Activated naive CD4-positive, alpha-beta T cell treated with anti-CD3 and anti-CD28 coated beads for 36 hours (primary cell): ENCODE data around the gene NCOR1. TPM values are rescaled to one million over a fixed set of nuclear protein-coding genes. Genes with fewer than 3 reads are reported as not detected.
"Not testable (repeated sequence)": the region's sequence is repeated elsewhere in the genome, so short reads cannot be mapped to it uniquely, and the experiment has no call there.

Experiments
- CTCF ChIA-PET: fragments of 350-600 bp; sonication (Branson Sonifier 250); formaldehyde crosslinking; loops from one replicate; lab custom pipeline; 2021; ENCODE audit warnings: antibody characterized with exemption; lab: Charles Lee
- DNase-seq: peaks from one replicate; pipeline ENCODE4 v3.0.0-alpha.2; 2020
- H3K27ac Mint-ChIP-seq: one replicate; pipeline ENCODE4 v1.8.0; 2021; ENCODE audit warnings: mild to moderate bottlenecking, mixed read lengths
- H3K27me3 Mint-ChIP-seq: one replicate; pipeline ENCODE4 v1.8.0; 2021; ENCODE audit warnings: low read depth, mixed read lengths
- H3K36me3 Mint-ChIP-seq: one replicate; pipeline ENCODE4 v1.8.0; 2021; ENCODE audit warnings: low read depth, mixed read lengths
- H3K4me1 Mint-ChIP-seq: one replicate; pipeline ENCODE4 v1.8.0; 2021; ENCODE audit warnings: low read depth, mixed read lengths
- H3K4me3 Mint-ChIP-seq: one replicate; pipeline ENCODE4 v1.8.0; 2021; ENCODE audit warnings: mild to moderate bottlenecking, moderate library complexity, mixed read lengths
- H3K9me3 Mint-ChIP-seq: one replicate; pipeline ENCODE4 v1.8.0; 2021; ENCODE audit warnings: mixed read lengths
- intact Hi-C: fragments of 100-400 bp; cut with micrococcal nuclease; formaldehyde crosslinking; loops from one replicate; pipeline ENCODE4 v1.15.1; 2023
- total RNA-seq, 2 experiments: library from RNA; stranded (reverse); gene quantifications; one replicate each; pipeline ENCODE4 v1.2.3, GENCODE V29; 2021

The NCOR1 gene
- total RNA-seq, 2 experiments from 2014 or later: 101 to 104 TPM

GRCh38 chr17:16212793-16213192, 2.5 kb downstream of the NCOR1 start:
- H3K27ac Mint-ChIP-seq: no peak overlapping the region
- H3K9me3 Mint-ChIP-seq: no peaks in the 10 kb centered on the region
- peaks cover 41% of the 10 kb centered on the region for H3K4me1 Mint-ChIP-seq
- CTCF ChIA-PET: interaction anchor here (0.7 kb wide), 1 partner anchor 37 kb away, joined by 4 read pairs; no protein-coding TSS in a partner anchor
- intact Hi-C loops: no loop called here
- H3K4me3 Mint-ChIP-seq: no peak overlapping the region
- no peaks in the 10 kb centered on the region for H3K27me3 Mint-ChIP-seq
- no peaks in the 10 kb centered on the region for H3K36me3 Mint-ChIP-seq
- DNase-seq: no peak

DNA sequence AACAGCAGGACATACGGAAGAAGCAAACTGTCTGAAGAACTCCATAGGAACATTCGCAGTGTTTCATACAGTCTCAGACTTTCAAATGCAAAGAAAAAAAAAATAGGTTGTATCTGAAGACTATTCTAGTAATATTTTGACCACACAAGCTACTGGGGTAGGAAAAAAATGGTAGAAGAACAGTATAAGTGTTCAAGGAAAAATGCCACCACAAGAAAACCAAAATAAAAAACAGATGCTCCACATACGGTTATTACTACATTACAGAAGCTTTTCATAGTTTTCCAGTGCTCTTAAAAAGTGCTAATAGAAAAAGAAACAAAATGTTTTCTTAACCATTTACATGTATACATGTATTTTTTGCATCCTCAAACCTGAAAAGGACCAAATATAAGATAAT, 3.7 kb downstream of the NCOR1 start:
- peaks cover 45% of the 10 kb centered on the region for H3K4me1 Mint-ChIP-seq
- H3K27me3 Mint-ChIP-seq: no peaks in the 10 kb centered on the region
- H3K4me3 Mint-ChIP-seq: no peak overlapping the region
- H3K9me3 Mint-ChIP-seq: no peaks in the 10 kb centered on the region
- no peak overlapping the region for H3K27ac Mint-ChIP-seq
- H3K36me3 Mint-ChIP-seq: no peaks in the 10 kb centered on the region
- intact Hi-C loops: no loop called here
- CTCF ChIA-PET: interaction anchor here (0.6 to 0.7 kb wide), 3 partner anchors 25 to 61 kb away, joined by 3 read pairs; no protein-coding TSS in a partner anchor
- DNase-seq: no peak

GRCh38 chr17:16204763-16205162, 10.6 kb downstream of the NCOR1 start:
- intact Hi-C loops, H3K27me3 Mint-ChIP-seq, DNase-seq, H3K36me3 Mint-ChIP-seq, CTCF ChIA-PET, H3K9me3 Mint-ChIP-seq, H3K4me3 Mint-ChIP-seq: not testable (repeated sequence)
- peak overlapping the region; percentile 36 for H3K27ac Mint-ChIP-seq
- H3K4me1 Mint-ChIP-seq: peaks cover 59% of the 10 kb centered on the region

- peak overlapping the region; percentile 73 for H3K27ac Mint-ChIP-seq
- CTCF ChIA-PET: interaction anchor here (0.8 kb wide), 1 partner anchor 14 kb away, joined by 3 read pairs; no protein-coding TSS in a partner anchor
- H3K27me3 Mint-ChIP-seq, H3K9me3 Mint-ChIP-seq, H3K4me3 Mint-ChIP-seq, DNase-seq, intact Hi-C loops, H3K36me3 Mint-ChIP-seq: not testable (repeated sequence)
- H3K4me1 Mint-ChIP-seq: peaks cover 64% of the 10 kb centered on the region
Observed at GRCh38 chr17:16202554-16203500, 12.5 kb downstream of the NCOR1 start.

GRCh38 chr17:16201693-16202131, 13.6 kb downstream of the NCOR1 start:
- intact Hi-C loops, H3K27ac Mint-ChIP-seq, H3K27me3 Mint-ChIP-seq, DNase-seq, H3K4me3 Mint-ChIP-seq, H3K36me3 Mint-ChIP-seq, H3K9me3 Mint-ChIP-seq: not testable (repeated sequence)
- H3K4me1 Mint-ChIP-seq: peaks cover 61% of the 10 kb centered on the region
- CTCF ChIA-PET: interaction anchor here (0.7 kb wide), 1 partner anchor 150 kb away, joined by 3 read pairs; no protein-coding TSS in a partner anchor

DNA sequence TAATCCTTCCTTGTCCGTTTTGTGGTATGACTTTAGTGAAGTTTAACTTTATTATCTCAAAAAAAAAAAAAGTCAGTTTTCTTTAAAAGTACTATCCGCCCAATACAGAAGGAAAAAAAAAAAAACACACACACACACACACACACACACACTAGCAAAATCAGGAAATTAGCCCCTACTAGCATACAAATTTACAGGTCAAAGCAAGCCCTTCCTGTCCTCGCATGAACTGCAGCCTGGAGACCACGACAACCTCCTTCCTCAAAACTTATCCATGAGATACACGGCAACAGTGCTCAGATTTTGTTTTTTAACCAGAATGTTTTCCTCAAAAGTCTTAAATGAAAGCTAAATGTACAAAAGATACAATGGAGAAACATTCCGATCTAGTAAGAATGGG, 16.2 kb downstream of the NCOR1 start:
- CTCF ChIA-PET: no interaction called here
- H3K4me3 Mint-ChIP-seq: no peak overlapping the region
- no peaks in the 10 kb centered on the region for H3K9me3 Mint-ChIP-seq
- no peaks in the 10 kb centered on the region for H3K27me3 Mint-ChIP-seq
- H3K27ac Mint-ChIP-seq: no peak overlapping the region
- no peak for DNase-seq
- intact Hi-C loops: loop anchor here (10.0 kb wide), 1 partner anchor 64 kb away; no protein-coding TSS in a partner anchor
- H3K4me1 Mint-ChIP-seq: peaks cover 52% of the 10 kb centered on the region
- H3K36me3 Mint-ChIP-seq: peaks cover 9% of the 10 kb centered on the region

GRCh38 chr17:16197276-16197675, 18.1 kb downstream of the NCOR1 start:
- intact Hi-C loops: loop anchor here (10.0 kb wide), 1 partner anchor 62 kb away; no protein-coding TSS in a partner anchor
- H3K36me3 Mint-ChIP-seq: peaks cover 16% of the 10 kb centered on the region
- H3K9me3 Mint-ChIP-seq: no peaks in the 10 kb centered on the region
- no peak overlapping the region for H3K4me3 Mint-ChIP-seq
- H3K4me1 Mint-ChIP-seq: peaks cover 35% of the 10 kb centered on the region
- CTCF ChIA-PET: no interaction called here
- no peaks in the 10 kb centered on the region for H3K27me3 Mint-ChIP-seq
- H3K27ac Mint-ChIP-seq: no peak overlapping the region
- DNase-seq: no peak

DNA sequence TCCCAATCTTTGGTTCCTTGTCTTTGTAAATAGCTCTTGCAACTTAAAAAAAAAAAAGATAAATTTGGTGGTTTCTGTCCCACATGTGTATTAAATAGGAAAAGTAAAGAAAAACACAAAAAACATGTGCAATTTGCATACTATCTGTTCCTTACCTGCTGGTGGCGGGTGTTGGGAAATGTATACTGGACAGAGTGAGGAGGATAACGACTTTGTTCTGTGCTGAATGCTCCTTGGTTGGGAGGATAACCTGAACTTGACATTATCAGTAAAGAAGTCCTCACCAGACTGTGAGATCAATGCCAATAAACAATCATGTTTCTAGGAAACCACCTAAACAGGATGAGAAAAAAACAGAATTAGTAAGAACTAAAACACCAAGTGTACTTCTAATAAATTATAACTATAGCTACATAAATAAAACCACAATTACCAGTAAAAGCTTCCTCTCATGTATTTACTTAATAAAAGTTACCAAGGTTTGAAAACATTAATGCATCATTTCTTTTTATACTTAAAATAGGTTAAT, 21.0 kb downstream of the NCOR1 start:
- H3K4me1 Mint-ChIP-seq: peaks cover 19% of the 10 kb centered on the region

GRCh38 chr17:16191604-16192003, 23.7 kb downstream of the NCOR1 start:
- Mint-ChIP-seq H3K4me1 (peaks cover 15% of the 10 kb centered on the region), H3K27ac (no peak overlapping the region), H3K27me3 (no peaks in the 10 kb centered on the region), H3K9me3 (no peaks in the 10 kb centered on the region), H3K4me3 (no peak overlapping the region), H3K36me3 (peaks cover 23% of the 10 kb centered on the region)
- DNase-seq: no peak
- CTCF ChIA-PET: no interaction called here
- intact Hi-C loops: loop anchor here (10.0 kb wide), 1 partner anchor 57 kb away; no protein-coding TSS in a partner anchor

More for the DNA sequence above, 21.0 kb downstream of the NCOR1 start:
- intact Hi-C loops: loop anchor here (10.0 kb wide), 1 partner anchor 60 kb away; no protein-coding TSS in a partner anchor
- peaks cover 26% of the 10 kb centered on the region for H3K36me3 Mint-ChIP-seq
- H3K27me3 Mint-ChIP-seq, H3K4me3 Mint-ChIP-seq, H3K27ac Mint-ChIP-seq, H3K9me3 Mint-ChIP-seq, CTCF ChIA-PET, DNase-seq: not testable (repeated sequence)

GRCh38 chr17:16190703-16191360, 24.5 kb downstream of the NCOR1 start:
- H3K4me3 Mint-ChIP-seq: no peak overlapping the region
- no peak overlapping the region for H3K27ac Mint-ChIP-seq
- no peaks in the 10 kb centered on the region for H3K9me3 Mint-ChIP-seq
- CTCF ChIA-PET: no interaction called here
- H3K36me3 Mint-ChIP-seq: peaks cover 24% of the 10 kb centered on the region
- peaks cover 15% of the 10 kb centered on the region for H3K4me1 Mint-ChIP-seq
- H3K27me3 Mint-ChIP-seq: no peaks in the 10 kb centered on the region
- intact Hi-C loops: loop anchor here (10.0 kb wide), 1 partner anchor 56 kb away; no protein-coding TSS in a partner anchor
- DNase-seq: no peak

DNA sequence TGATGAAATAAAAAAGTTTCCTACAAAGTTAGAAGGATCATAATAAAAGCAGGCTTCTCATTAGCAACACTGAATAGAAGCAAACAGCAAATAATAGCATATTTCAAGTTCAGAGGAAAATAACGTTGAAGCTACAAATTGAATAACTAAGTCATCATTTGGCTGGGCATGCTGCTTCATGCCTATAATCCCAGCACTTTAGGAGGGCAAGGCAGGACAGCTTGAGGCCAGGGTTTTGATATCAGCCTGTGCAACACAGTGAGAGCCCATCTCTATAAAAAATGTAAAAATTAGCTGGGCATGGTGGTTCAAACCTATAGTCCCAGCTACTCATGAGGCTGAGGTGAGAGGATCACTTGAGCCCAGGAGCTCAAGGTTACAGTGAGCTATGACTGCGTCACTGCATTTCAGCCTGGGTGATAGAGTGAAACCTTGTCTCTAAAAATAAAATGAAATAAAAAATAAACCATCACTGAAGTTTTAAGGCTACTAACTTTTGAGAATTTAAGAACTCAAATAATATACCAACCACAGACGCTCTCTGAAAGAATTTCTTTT, 25.5 kb downstream of the NCOR1 start:
- Mint-ChIP-seq H3K36me3 (peaks cover 29% of the 10 kb centered on the region), H3K4me1 (peaks cover 13% of the 10 kb centered on the region), H3K27me3 (no peaks in the 10 kb centered on the region), H3K4me3 (no peak overlapping the region), H3K9me3 (no peaks in the 10 kb centered on the region), H3K27ac (no peak overlapping the region)
- CTCF ChIA-PET: interaction anchor here (0.9 to 1.2 kb wide), 2 partner anchors 11 to 26 kb away, joined by 3 read pairs; partner anchors contain the start of gene NCOR1
- intact Hi-C loops: loop anchor here (10.0 kb wide), 1 partner anchor 55 kb away; no protein-coding TSS in a partner anchor
- DNase-seq: no peak
